IPS DF 19.7 (cell line): ENCODE measurements around the gene HOXC6.
"Not testable (repeated sequence)": the region's sequence is repeated elsewhere in the genome, so short reads cannot be mapped to it uniquely, and the experiment has no call there.

ENCODE experiments used
- DNase-seq: peaks from one replicate; pipeline ENCODE4 v3.0.0-alpha.2; 2013; ENCODE audit warnings: low read depth, low spot score

HOXC6 gene

GRCh38 chr12:54041097-54041690 lies 13.0 kb downstream of the HOXC6 start:
- no peak for DNase-seq

GRCh38 chr12:54042033-54042432 lies 13.8 kb downstream of the HOXC6 start:
- DNase-seq = not testable (repeated sequence)

GRCh38 chr12:54042970-54043853 lies 15.0 kb downstream of the HOXC6 start:
- no peak for DNase-seq

- no peak for DNase-seq
These were observed 16.3 kb downstream of the HOXC6 start for GRCh38 chr12:54044425-54045103.

- DNase-seq = no peak
These were observed 17.2 kb downstream of the HOXC6 start for GRCh38 chr12:54045401-54045800.

- no peak for DNase-seq
These were observed 17.8 kb downstream of the HOXC6 start for GRCh38 chr12:54045868-54046521.

- DNase-seq = no peak
These were observed 18.5 kb downstream of the HOXC6 start for GRCh38 chr12:54046809-54047159.

- DNase-seq = no peak
These were observed 19.1 kb downstream of the HOXC6 start for GRCh38 chr12:54047160-54047963.

- DNase-seq = no peak
These were observed 19.7 kb downstream of the HOXC6 start for GRCh38 chr12:54047964-54048303.

GRCh38 chr12:54048406-54049093 lies 20.3 kb downstream of the HOXC6 start:
- no peak for DNase-seq

GRCh38 chr12:54049108-54049507 lies 20.9 kb downstream of the HOXC6 start:
- DNase-seq = no peak

GRCh38 chr12:54050482-54050810 lies 22.2 kb downstream of the HOXC6 start:
- no peak for DNase-seq

GRCh38 chr12:54051026-54051842 lies 23.0 kb downstream of the HOXC6 start:
- DNase-seq = no peak

- DNase-seq = no peak
These were observed 23.7 kb downstream of the HOXC6 start for GRCh38 chr12:54051874-54052437.

- DNase-seq = no peak
These were observed 24.3 kb downstream of the HOXC6 start for GRCh38 chr12:54052438-54053002.

- no peak for DNase-seq
These were observed 24.9 kb downstream of the HOXC6 start for GRCh38 chr12:54053003-54053750.

GRCh38 chr12:54053751-54054741 lies 25.8 kb downstream of the HOXC6 start, which contains the start of gene HOXC4:
TSS of gene HOXC4 (plus strand) at chr12:54053835. CDS start at chr12:54053923, 88 bp downstream.
- DNase-seq = no peak
